ENCODE measurements around the gene SPDYE11.
"Not testable (repeated sequence)": the region's sequence is repeated elsewhere in the genome, so short reads cannot be mapped to it uniquely, and the experiment has no call there.

The SPDYE11 gene, protein sequence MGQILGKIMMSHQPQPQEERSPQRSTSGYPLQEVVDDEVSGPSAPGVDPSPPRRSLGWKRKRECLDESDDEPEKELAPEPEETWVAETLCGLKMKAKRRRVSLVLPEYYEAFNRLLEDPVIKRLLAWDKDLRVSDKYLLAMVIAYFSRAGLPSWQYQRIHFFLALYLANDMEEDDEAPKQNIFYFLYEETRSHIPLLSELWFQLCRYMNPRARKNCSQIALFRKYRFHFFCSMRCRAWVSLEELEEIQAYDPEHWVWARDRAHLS

DNA sequence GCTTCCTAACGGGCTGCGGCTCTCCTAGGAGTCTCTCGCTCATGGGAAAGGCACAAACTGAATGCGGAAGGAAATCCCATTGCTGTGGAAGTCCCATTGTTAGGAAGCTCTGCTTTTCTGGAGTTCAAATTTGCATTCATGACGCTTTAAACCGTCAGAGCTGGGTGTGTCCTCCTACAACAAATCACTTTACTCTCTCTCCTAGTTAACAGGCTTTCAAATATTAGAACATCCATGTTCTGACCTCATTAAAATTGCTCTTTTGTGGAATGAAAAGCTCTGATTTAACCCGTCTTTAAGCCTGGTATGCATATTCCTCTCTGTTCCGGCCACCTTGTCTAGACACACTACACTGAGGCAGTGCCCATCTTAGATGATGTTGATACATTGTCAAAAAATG is at the start of gene SPDYE11:
TSS of gene SPDYE11 (minus strand) at position 101 of the 400 bp plus-strand sequence. CDS start 1,800 bp downstream, outside the sequence.
- not testable (repeated sequence) for H3K27ac ChIP-seq (ENCODE audit: low read length); H3K9me3 ChIP-seq (ENCODE audit: control insufficient read depth in 2 of 2, low read length in 2 of 2); H3K4me1 ChIP-seq (ENCODE audit: control insufficient read depth, insufficient read depth, low read length); H3K4me3 ChIP-seq (ENCODE audit: low read length in 2 of 2); H3K27me3 ChIP-seq (ENCODE audit: control insufficient read depth in 1 of 2, insufficient read depth in 2 of 2, low read length in 2 of 2); H3K36me3 ChIP-seq (ENCODE audit: control insufficient read depth in 2 of 2, insufficient read depth in 2 of 2, low read length in 2 of 2); H3K9ac ChIP-seq (ENCODE audit: low read length in 2 of 2)

DNA sequence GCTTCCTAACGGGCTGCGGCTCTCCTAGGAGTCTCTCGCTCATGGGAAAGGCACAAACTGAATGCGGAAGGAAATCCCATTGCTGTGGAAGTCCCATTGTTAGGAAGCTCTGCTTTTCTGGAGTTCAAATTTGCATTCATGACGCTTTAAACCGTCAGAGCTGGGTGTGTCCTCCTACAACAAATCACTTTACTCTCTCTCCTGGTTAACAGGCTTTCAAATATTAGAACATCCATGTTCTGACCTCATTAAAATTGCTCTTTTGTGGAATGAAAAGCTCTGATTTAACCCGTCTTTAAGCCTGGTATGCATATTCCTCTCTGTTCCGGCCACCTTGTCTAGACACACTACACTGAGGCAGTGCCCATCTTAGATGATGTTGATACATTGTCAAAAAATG is 28.2 kb upstream of the SPDYE11 start, which contains the start of gene SPDYE9:
TSS of gene SPDYE9 (minus strand) at position 101 of the 400 bp plus-strand sequence. CDS start 1,800 bp downstream, outside the sequence.
- H3K27me3 ChIP-seq (ENCODE audit: control insufficient read depth in 1 of 2, insufficient read depth in 2 of 2, low read length in 2 of 2); H3K36me3 ChIP-seq (ENCODE audit: control insufficient read depth in 2 of 2, insufficient read depth in 2 of 2, low read length in 2 of 2); H3K4me1 ChIP-seq (ENCODE audit: control insufficient read depth, insufficient read depth, low read length); H3K9me3 ChIP-seq (ENCODE audit: control insufficient read depth in 2 of 2, low read length in 2 of 2); H3K27ac ChIP-seq (ENCODE audit: low read length); H3K9ac ChIP-seq (ENCODE audit: low read length in 2 of 2); H3K4me3 ChIP-seq (ENCODE audit: low read length in 2 of 2): not testable (repeated sequence)

DNA sequence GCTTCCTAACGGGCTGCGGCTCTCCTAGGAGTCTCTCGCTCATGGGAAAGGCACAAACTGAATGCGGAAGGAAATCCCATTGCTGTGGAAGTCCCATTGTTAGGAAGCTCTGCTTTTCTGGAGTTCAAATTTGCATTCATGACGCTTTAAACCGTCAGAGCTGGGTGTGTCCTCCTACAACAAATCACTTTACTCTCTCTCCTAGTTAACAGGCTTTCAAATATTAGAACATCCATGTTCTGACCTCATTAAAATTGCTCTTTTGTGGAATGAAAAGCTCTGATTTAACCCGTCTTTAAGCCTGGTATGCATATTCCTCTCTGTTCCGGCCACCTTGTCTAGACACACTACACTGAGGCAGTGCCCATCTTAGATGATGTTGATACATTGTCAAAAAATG is 28.0 kb downstream of the SPDYE11 start, which contains the start of gene SPDYE8:
TSS of gene SPDYE8 (minus strand) at position 101 of the 400 bp plus-strand sequence. CDS start 1,800 bp downstream, outside the sequence.
- H3K4me3 ChIP-seq (ENCODE audit: low read length in 2 of 2); H3K27ac ChIP-seq (ENCODE audit: low read length): not testable (repeated sequence)

DNA sequence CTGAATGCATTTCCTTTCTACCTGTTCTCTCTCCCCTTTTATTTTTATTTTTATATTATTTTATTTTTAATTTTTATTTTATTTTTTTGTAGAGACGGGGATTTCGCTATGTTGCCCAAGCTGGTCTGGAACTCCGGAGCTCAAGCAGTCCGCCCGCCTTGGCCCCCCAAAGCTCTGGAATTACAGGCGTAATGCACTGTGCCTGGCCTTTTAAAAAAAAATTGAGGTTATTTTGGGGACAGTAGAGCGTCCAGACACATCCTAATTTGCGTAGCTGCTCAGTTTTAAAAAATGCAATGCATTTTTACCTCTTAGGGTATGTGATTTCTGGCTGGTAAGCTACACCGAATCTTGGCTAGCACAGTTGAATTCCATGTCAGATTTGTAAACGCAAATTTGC is 51.2 kb downstream of the SPDYE11 start:
- not testable (repeated sequence) for H3K9me3 ChIP-seq (ENCODE audit: control insufficient read depth in 2 of 2, low read length in 2 of 2); H3K4me1 ChIP-seq (ENCODE audit: control insufficient read depth, insufficient read depth, low read length); H3K27me3 ChIP-seq (ENCODE audit: control insufficient read depth in 1 of 2, insufficient read depth in 2 of 2, low read length in 2 of 2); H3K27ac ChIP-seq (ENCODE audit: low read length); H3K4me3 ChIP-seq (ENCODE audit: low read length in 2 of 2); H3K9ac ChIP-seq (ENCODE audit: low read length in 2 of 2); H3K36me3 ChIP-seq (ENCODE audit: control insufficient read depth in 2 of 2, insufficient read depth in 2 of 2, low read length in 2 of 2)

More for the DNA sequence above, 28.0 kb downstream of the SPDYE11 start, which contains the start of gene SPDYE8:
- not testable (repeated sequence) for H3K9ac ChIP-seq (ENCODE audit: low read length in 2 of 2); H3K27me3 ChIP-seq (ENCODE audit: control insufficient read depth in 1 of 2, insufficient read depth in 2 of 2, low read length in 2 of 2); H3K4me1 ChIP-seq (ENCODE audit: control insufficient read depth, insufficient read depth, low read length); H3K36me3 ChIP-seq (ENCODE audit: control insufficient read depth in 2 of 2, insufficient read depth in 2 of 2, low read length in 2 of 2); H3K9me3 ChIP-seq (ENCODE audit: control insufficient read depth in 2 of 2, low read length in 2 of 2)

DNA sequence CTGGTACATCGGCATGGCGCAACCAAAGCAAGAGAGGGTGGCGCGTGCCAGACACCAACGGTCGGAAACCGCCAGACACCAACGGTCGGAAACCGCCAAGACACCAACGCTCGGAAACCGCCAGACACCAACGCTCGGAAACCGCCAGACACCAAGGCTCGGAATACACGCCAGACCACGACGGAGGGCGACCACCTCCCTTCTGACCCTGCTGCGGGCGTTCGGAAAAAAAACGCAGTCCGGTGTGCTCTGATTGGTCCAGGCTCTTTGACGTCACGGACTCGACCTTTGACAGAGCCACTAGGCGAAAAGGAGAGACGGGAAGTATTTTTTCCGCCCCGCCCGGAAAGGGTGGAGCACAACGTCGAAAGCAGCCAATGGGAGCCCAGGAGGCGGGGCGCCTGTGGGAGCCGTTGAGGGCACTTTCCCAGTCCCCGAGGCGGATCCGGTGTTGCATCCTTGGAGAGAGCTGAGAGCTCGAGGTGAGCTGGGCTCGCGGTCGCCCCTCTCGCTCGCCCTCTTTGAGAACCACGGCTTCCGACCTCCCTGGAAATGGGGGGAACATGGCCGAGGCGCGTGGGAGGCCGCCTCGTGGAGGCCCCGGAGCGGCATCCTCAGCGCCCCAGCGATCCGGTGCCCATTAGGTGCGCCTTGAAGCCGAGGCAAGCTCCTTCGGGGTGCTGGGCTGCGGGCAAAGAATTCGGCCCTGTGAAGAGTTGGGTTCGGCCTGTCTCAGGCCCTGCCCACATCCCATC is 51.8 kb downstream of the SPDYE11 start:
- H3K27ac ChIP-seq (ENCODE audit: low read length) = peak overlapping the region; percentile 71
- H3K27me3 ChIP-seq (ENCODE audit: control insufficient read depth in 1 of 2, insufficient read depth in 2 of 2, low read length in 2 of 2); H3K4me1 ChIP-seq (ENCODE audit: control insufficient read depth, insufficient read depth, low read length); H3K9me3 ChIP-seq (ENCODE audit: control insufficient read depth in 2 of 2, low read length in 2 of 2); H3K36me3 ChIP-seq (ENCODE audit: control insufficient read depth in 2 of 2, insufficient read depth in 2 of 2, low read length in 2 of 2): not testable (repeated sequence)
- peak overlapping the region; percentile 38 to 72 for H3K9ac ChIP-seq (ENCODE audit: low read length in 2 of 2)
- H3K4me3 ChIP-seq (ENCODE audit: low read length in 2 of 2) = peak overlapping the region; percentile 59 to 78

DNA sequence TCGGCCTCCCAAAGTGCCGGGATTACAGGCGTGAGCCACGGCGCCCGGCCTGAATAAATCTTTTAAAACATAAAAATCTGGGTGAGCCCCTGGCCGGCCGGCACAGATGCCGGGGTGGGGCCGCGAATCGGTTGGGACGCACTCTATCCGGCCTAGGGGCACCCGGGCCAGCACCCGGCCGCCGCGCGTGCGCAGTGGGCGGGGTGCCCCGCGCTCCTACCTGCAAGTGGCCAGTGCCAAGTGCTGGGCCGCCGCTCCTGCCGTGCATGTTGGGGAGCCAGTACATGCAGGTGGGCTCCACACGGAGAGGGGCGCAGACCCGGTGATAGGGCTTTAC is 52.4 kb downstream of the SPDYE11 start:
- Histone ChIP-seq H3K4me3 (ENCODE audit: low read length in 2 of 2) (peak overlapping the region; percentile 59 to 78), H3K9ac (ENCODE audit: low read length in 2 of 2) (peak overlapping the region; percentile 38 to 72), H3K27ac (ENCODE audit: low read length) (peak overlapping the region; percentile 71)
- not testable (repeated sequence) for H3K27me3 ChIP-seq (ENCODE audit: control insufficient read depth in 1 of 2, insufficient read depth in 2 of 2, low read length in 2 of 2); H3K4me1 ChIP-seq (ENCODE audit: control insufficient read depth, insufficient read depth, low read length); H3K9me3 ChIP-seq (ENCODE audit: control insufficient read depth in 2 of 2, low read length in 2 of 2); H3K36me3 ChIP-seq (ENCODE audit: control insufficient read depth in 2 of 2, insufficient read depth in 2 of 2, low read length in 2 of 2)

DNA sequence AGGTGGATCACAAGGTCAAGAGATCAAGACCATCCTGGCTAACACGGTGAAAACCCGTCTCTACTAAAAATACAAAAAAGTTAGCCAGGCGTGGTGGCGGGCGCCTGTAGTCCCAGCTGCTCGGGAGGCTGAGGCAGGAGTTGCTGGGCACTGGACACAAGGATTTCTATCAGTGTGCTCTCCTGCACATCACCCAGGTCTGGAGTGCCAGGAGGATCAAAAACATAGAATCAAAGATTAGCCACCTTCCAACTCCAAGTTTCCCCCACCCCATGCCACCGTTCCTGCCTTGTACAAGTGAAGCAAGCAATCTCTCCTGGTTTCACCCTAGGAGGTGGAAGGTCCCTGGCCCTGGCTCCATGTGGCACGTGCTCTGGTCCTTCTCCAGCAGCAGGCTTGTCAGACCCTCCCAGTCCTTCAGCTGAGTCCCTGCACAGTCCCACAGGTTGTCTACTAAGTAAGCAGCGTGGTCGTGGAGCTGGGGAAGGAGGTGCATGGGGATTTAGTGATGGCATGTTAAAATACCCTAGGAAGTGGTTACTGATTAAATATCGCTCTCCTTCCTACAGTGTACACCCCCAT is 59.7 kb downstream of the SPDYE11 start:
- not testable (repeated sequence) for H3K36me3 ChIP-seq (ENCODE audit: control insufficient read depth in 2 of 2, insufficient read depth in 2 of 2, low read length in 2 of 2); H3K4me3 ChIP-seq (ENCODE audit: low read length in 2 of 2); H3K27ac ChIP-seq (ENCODE audit: low read length); H3K4me1 ChIP-seq (ENCODE audit: control insufficient read depth, insufficient read depth, low read length); H3K9me3 ChIP-seq (ENCODE audit: control insufficient read depth in 2 of 2, low read length in 2 of 2); H3K27me3 ChIP-seq (ENCODE audit: control insufficient read depth in 1 of 2, insufficient read depth in 2 of 2, low read length in 2 of 2); H3K9ac ChIP-seq (ENCODE audit: low read length in 2 of 2)
